Activated naive CD4-positive, alpha-beta T cell treated with anti-CD3 and anti-CD28 coated beads, Interleukin-2, amount 50 U/mL, for 72 hours (primary cell): ENCODE data around the gene CST8. TPM values are rescaled to one million over a fixed set of nuclear protein-coding genes. Genes with fewer than 3 reads are reported as not detected.
"Not testable (repeated sequence)": the region's sequence is repeated elsewhere in the genome, so short reads cannot be mapped to it uniquely, and the experiment has no call there.

Experiments used
- ATAC-seq, 2 donors: fragments of 150-1000 bp; cut with Tn5 transposase; 2 replicates each; pipeline ENCODE4 v1.10.0; 2021; ENCODE audit warnings: mild to moderate bottlenecking in 2 of 2, moderate library complexity in 2 of 2
- DNase-seq, 2 donors: peaks; one replicate each; pipeline ENCODE4 v3.0.0; 2021 to 2022; ENCODE audit warnings: low spot score in 2 of 2
- H3K27ac Mint-ChIP-seq, 2 donors: one replicate each; pipeline ENCODE4 v1.8.0; 2022; ENCODE audit warnings: mild to moderate bottlenecking in 2 of 2, mixed read lengths in 2 of 2
- H3K36me3 Mint-ChIP-seq, 2 donors: one replicate each; pipeline ENCODE4 v1.8.0; 2022; ENCODE audit warnings: mixed read lengths in 2 of 2
- H3K9me3 Mint-ChIP-seq, 2 donors: one replicate each; pipeline ENCODE4 v1.8.0; 2022; ENCODE audit warnings: mixed read lengths in 2 of 2
- total RNA-seq, 2 donors: library from RNA; stranded (reverse); gene quantifications; one replicate each; pipeline ENCODE4 v1.2.3, GENCODE V29; 2022

The CST8 gene
- total RNA-seq, 2 donors from 2014 or later = not detected

GRCh38 chr20:23461180-23461579 is 29.7 kb upstream of the CST8 start:
- H3K27ac Mint-ChIP-seq = no peak overlapping the region
- DNase-seq (no peak), ATAC-seq (no peak)
- peaks cover 0 to 8% of the 10 kb centered on the region in 2 donors for H3K9me3 Mint-ChIP-seq
- H3K36me3 Mint-ChIP-seq = peaks cover 0 to 9% of the 10 kb centered on the region in 2 donors

- not testable (repeated sequence) for DNase-seq, H3K27ac Mint-ChIP-seq, ATAC-seq
- Mint-ChIP-seq H3K36me3 (peaks cover 6 to 14% of the 10 kb centered on the region in 2 donors), H3K9me3 (peaks cover 11 to 13% of the 10 kb centered on the region in 2 donors)
Observed at GRCh38 chr20:23466961-23467360, 24.0 kb upstream of the CST8 start.

GRCh38 chr20:23472306-23472705 is 18.6 kb upstream of the CST8 start:
- not testable (repeated sequence) for ATAC-seq, DNase-seq, H3K27ac Mint-ChIP-seq, H3K36me3 Mint-ChIP-seq, H3K9me3 Mint-ChIP-seq

GRCh38 chr20:23473293-23473692 is 17.6 kb upstream of the CST8 start:
- H3K27ac Mint-ChIP-seq, H3K9me3 Mint-ChIP-seq, ATAC-seq: not testable (repeated sequence)

GRCh38 chr20:23475395-23475794 is 15.5 kb upstream of the CST8 start:
- Mint-ChIP-seq H3K27ac (no peak overlapping the region), H3K9me3 (no peaks in the 10 kb centered on the region), H3K36me3 (no peaks in the 10 kb centered on the region)
- no peak for ATAC-seq
- no peak for DNase-seq

More at GRCh38 chr20:23473293-23473692, 17.6 kb upstream of the CST8 start:
- not testable (repeated sequence) for H3K36me3 Mint-ChIP-seq, DNase-seq

- no peak overlapping the region for H3K27ac Mint-ChIP-seq
- H3K36me3 Mint-ChIP-seq = no peaks in the 10 kb centered on the region
- no peaks in the 10 kb centered on the region for H3K9me3 Mint-ChIP-seq
- DNase-seq = no peak
- no peak for ATAC-seq
Observed at GRCh38 chr20:23476015-23476754, 14.7 kb upstream of the CST8 start.

GRCh38 chr20:23477223-23477622 is 13.7 kb upstream of the CST8 start:
- Mint-ChIP-seq H3K9me3 (no peaks in the 10 kb centered on the region), H3K27ac (no peak overlapping the region), H3K36me3 (no peaks in the 10 kb centered on the region)
- no peak for ATAC-seq
- no peak for DNase-seq

GRCh38 chr20:23479043-23479442 is 11.9 kb upstream of the CST8 start:
- DNase-seq (no peak), ATAC-seq (no peak)
- Mint-ChIP-seq H3K27ac (no peak overlapping the region), H3K36me3 (no peaks in the 10 kb centered on the region), H3K9me3 (no peaks in the 10 kb centered on the region)

- no peak for ATAC-seq
- Mint-ChIP-seq H3K27ac (no peak overlapping the region), H3K9me3 (peaks cover 0 to 4% of the 10 kb centered on the region in 2 donors)
Observed at GRCh38 chr20:23482138-23482537, 8.8 kb upstream of the CST8 start.

GRCh38 chr20:23484081-23484480 is 6.8 kb upstream of the CST8 start:
- no peak for DNase-seq
- no peak for ATAC-seq
- Mint-ChIP-seq H3K27ac (no peak overlapping the region), H3K9me3 (peaks cover 0 to 4% of the 10 kb centered on the region in 2 donors), H3K36me3 (no peaks in the 10 kb centered on the region)

More at GRCh38 chr20:23482138-23482537, 8.8 kb upstream of the CST8 start:
- no peak for DNase-seq
- no peaks in the 10 kb centered on the region for H3K36me3 Mint-ChIP-seq

GRCh38 chr20:23488470-23488869 is 2.4 kb upstream of the CST8 start:
- Mint-ChIP-seq H3K27ac (no peak overlapping the region), H3K9me3 (peaks cover 0 to 4% of the 10 kb centered on the region in 2 donors), H3K36me3 (no peaks in the 10 kb centered on the region)
- DNase-seq = no peak
- ATAC-seq = no peak

- ATAC-seq (no peak), DNase-seq (no peak)
- no peaks in the 10 kb centered on the region for H3K36me3 Mint-ChIP-seq
- peaks cover 0 to 4% of the 10 kb centered on the region in 2 donors for H3K9me3 Mint-ChIP-seq
- H3K27ac Mint-ChIP-seq = no peak overlapping the region
Observed at GRCh38 chr20:23488996-23489395, 1.9 kb upstream of the CST8 start.

GRCh38 chr20:23492292-23492691 is 1.4 kb downstream of the CST8 start:
- Mint-ChIP-seq H3K9me3 (peaks cover 3 to 7% of the 10 kb centered on the region in 2 donors), H3K27ac (no peak overlapping the region), H3K36me3 (peaks cover 7 to 16% of the 10 kb centered on the region in 2 donors)
- DNase-seq = no peak
- peak in 1 of 2 donors; percentile 68 for ATAC-seq

- ATAC-seq (no peak), DNase-seq (no peak)
- H3K9me3 Mint-ChIP-seq = peaks cover 10 to 14% of the 10 kb centered on the region in 2 donors
- H3K27ac Mint-ChIP-seq = no peak overlapping the region
- H3K36me3 Mint-ChIP-seq = peaks cover 7 to 24% of the 10 kb centered on the region in 2 donors
Observed at GRCh38 chr20:23493172-23493772, 2.4 kb downstream of the CST8 start.

- DNase-seq = peak in 1 of 2 donors; percentile 6
- Mint-ChIP-seq H3K9me3 (peaks cover 10 to 14% of the 10 kb centered on the region in 2 donors), H3K36me3 (peaks cover 7 to 24% of the 10 kb centered on the region in 2 donors), H3K27ac (peak overlapping the region; percentile 0 to 7)
- ATAC-seq = peak; percentile 95 to 97
Observed at GRCh38 chr20:23497536-23497935, 6.6 kb downstream of the CST8 start.

- H3K36me3 Mint-ChIP-seq = peaks cover 0 to 11% of the 10 kb centered on the region in 2 donors
- DNase-seq (no peak), ATAC-seq (no peak)
- peaks cover 8% of the 10 kb centered on the region in 2 donors for H3K9me3 Mint-ChIP-seq
- no peak overlapping the region for H3K27ac Mint-ChIP-seq
Observed at GRCh38 chr20:23501926-23502325, 11.0 kb downstream of the CST8 start.

GRCh38 chr20:23503649-23504048 is 12.7 kb downstream of the CST8 start:
- no peak for DNase-seq
- no peak for ATAC-seq
- no peaks in the 10 kb centered on the region for H3K36me3 Mint-ChIP-seq
- no peak overlapping the region for H3K27ac Mint-ChIP-seq
- H3K9me3 Mint-ChIP-seq = no peaks in the 10 kb centered on the region

GRCh38 chr20:23507346-23507745 is 16.4 kb downstream of the CST8 start:
- ATAC-seq = no peak
- H3K36me3 Mint-ChIP-seq = no peaks in the 10 kb centered on the region
- H3K9me3 Mint-ChIP-seq = no peaks in the 10 kb centered on the region
- no peak for DNase-seq
- H3K27ac Mint-ChIP-seq = no peak overlapping the region
